Nephron progenitor cell (in vitro differentiated cells): ENCODE results near the gene MTO1.
A peak's percentile ranks its signal among the peaks of the same experiment; 100 is the strongest.

ENCODE experiments used
- DNase-seq: peaks from one replicate; pipeline ENCODE4 v3.0.0; 2021
- H3K27ac Mint-ChIP-seq: 2 replicates; pipeline ENCODE4 v1.8.0; 2021; ENCODE audit warnings: mild to moderate bottlenecking, moderate library complexity, mixed read lengths
- H3K27me3 Mint-ChIP-seq: 2 replicates; pipeline ENCODE4 v1.8.0; 2021; ENCODE audit warnings: mild to moderate bottlenecking, low read depth, mixed read lengths; ENCODE audit not compliant: poor library complexity
- H3K36me3 Mint-ChIP-seq: 2 replicates; pipeline ENCODE4 v1.8.0; 2021; ENCODE audit warnings: low read depth, mixed read lengths
- H3K4me1 Mint-ChIP-seq: 2 replicates; pipeline ENCODE4 v1.8.0; 2021; ENCODE audit warnings: mixed read lengths
- H3K4me3 Mint-ChIP-seq: 2 replicates; pipeline ENCODE4 v1.8.0; 2021; ENCODE audit warnings: mild to moderate bottlenecking, moderate library complexity, mixed read lengths
- H3K9me3 Mint-ChIP-seq: 2 replicates; pipeline ENCODE4 v1.8.0; 2021; ENCODE audit warnings: mild to moderate bottlenecking, moderate library complexity, mixed read lengths
- TF ChIP-seq, protein P1 (sequence below): fragments of 200-600 bp; sonication (generic); IDR thresholded peaks from 2 replicates; pipeline ENCODE4 v1.5.0; 2021; ENCODE audit warnings: antibody characterized with exemption

Gene MTO1

DNA sequence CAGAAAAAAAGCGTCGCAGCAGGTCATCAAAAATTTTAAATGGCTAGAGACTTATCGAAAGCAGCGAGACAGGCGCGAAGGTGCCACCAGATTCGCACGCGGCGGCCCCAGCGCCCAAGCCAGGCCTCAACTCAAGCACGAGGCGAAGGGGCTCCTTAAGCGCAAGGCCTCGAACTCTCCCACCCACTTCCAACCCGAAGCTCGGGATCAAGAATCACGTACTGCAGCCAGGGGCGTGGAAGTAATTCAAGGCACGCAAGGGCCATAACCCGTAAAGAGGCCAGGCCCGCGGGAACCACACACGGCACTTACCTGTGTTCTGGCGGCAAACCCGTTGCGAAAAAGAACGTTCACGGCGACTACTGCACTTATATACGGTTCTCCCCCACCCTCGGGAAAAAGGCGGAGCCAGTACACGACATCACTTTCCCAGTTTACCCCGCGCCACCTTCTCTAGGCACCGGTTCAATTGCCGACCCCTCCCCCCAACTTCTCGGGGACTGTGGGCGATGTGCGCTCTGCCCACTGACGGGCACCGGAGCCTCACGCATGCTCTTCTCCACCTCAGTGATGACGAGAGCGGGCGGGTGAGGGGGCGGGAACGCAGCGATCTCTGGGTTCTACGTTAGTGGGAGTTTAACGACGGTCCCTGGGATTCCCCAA is 59.3 kb downstream of the MTO1 start, which contains the start of gene EEF1A1:
EEF1A1 (minus strand) TSS at position 345 of the 663 bp plus-strand sequence. CDS start 1,006 bp downstream, outside the sequence.
- H3K27ac Mint-ChIP-seq = peak within 1 kb of the TSS; percentile 100
- no peaks in the 10 kb centered on the region for H3K27me3 Mint-ChIP-seq
- TF ChIP-seq, protein P1, sequence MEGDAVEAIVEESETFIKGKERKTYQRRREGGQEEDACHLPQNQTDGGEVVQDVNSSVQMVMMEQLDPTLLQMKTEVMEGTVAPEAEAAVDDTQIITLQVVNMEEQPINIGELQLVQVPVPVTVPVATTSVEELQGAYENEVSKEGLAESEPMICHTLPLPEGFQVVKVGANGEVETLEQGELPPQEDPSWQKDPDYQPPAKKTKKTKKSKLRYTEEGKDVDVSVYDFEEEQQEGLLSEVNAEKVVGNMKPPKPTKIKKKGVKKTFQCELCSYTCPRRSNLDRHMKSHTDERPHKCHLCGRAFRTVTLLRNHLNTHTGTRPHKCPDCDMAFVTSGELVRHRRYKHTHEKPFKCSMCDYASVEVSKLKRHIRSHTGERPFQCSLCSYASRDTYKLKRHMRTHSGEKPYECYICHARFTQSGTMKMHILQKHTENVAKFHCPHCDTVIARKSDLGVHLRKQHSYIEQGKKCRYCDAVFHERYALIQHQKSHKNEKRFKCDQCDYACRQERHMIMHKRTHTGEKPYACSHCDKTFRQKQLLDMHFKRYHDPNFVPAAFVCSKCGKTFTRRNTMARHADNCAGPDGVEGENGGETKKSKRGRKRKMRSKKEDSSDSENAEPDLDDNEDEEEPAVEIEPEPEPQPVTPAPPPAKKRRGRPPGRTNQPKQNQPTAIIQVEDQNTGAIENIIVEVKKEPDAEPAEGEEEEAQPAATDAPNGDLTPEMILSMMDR = no peak
- DNase-seq = peak; percentile 97
- H3K4me1 Mint-ChIP-seq = peaks cover 41% of the 10 kb centered on the region
- H3K4me3 Mint-ChIP-seq = peak within 1 kb of the TSS; percentile 99
- peaks cover 46% of the 10 kb centered on the region for H3K36me3 Mint-ChIP-seq
- H3K9me3 Mint-ChIP-seq = peaks cover 3% of the 10 kb centered on the region

- Mint-ChIP-seq H3K4me3 (peak overlapping the region; percentile 99), H3K9me3 (peaks cover 3% of the 10 kb centered on the region), H3K27me3 (no peaks in the 10 kb centered on the region), H3K4me1 (peaks cover 39% of the 10 kb centered on the region), H3K27ac (peak overlapping the region; percentile 100), H3K36me3 (peaks cover 39% of the 10 kb centered on the region)
- TF ChIP-seq, protein P1 = no peak
- peak; percentile 75 for DNase-seq
Observed at GRCh38 chr6:73521351-73521985, 59.9 kb downstream of the MTO1 start.

DNA sequence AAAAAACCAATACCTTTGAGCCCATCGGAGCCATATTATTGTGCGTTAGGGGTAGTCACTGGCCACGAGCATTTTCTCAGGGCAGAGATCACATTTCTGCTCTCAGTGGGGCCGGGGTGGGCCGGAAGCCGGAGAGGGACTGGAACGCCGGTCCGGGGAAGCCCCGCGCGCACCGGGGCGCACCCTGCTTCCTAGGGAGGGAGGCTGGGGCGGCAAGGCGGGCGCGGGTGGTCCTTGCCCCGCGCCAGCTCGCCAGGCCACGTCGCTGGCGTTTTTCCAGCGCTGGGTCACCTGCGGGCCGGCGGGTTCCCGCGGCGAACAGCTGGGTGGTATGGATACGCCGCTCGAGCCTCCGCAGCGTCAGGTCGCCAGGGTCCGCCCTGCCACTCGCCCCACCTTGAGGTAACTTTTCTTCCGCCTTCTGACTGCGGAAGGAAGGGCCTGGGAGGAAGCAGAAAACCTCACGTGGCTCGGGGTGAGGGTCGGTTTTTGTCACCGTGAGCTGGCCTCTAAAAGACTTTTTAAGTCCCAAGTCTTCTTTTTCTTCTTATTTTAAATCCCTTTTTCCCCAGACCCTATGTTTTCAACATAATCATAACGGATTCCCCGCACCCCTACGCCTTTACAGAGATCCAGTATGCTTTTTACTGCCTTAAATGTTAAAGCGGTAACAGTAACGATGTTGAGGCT is 62.0 kb downstream of the MTO1 start:
- Mint-ChIP-seq H3K27ac (no peak overlapping the region), H3K36me3 (peaks cover 24% of the 10 kb centered on the region), H3K4me3 (peak overlapping the region; percentile 52), H3K9me3 (peaks cover 3% of the 10 kb centered on the region), H3K4me1 (peaks cover 22% of the 10 kb centered on the region), H3K27me3 (peaks cover 4% of the 10 kb centered on the region)
- TF ChIP-seq, protein P1 = no peak
- no peak for DNase-seq

DNA sequence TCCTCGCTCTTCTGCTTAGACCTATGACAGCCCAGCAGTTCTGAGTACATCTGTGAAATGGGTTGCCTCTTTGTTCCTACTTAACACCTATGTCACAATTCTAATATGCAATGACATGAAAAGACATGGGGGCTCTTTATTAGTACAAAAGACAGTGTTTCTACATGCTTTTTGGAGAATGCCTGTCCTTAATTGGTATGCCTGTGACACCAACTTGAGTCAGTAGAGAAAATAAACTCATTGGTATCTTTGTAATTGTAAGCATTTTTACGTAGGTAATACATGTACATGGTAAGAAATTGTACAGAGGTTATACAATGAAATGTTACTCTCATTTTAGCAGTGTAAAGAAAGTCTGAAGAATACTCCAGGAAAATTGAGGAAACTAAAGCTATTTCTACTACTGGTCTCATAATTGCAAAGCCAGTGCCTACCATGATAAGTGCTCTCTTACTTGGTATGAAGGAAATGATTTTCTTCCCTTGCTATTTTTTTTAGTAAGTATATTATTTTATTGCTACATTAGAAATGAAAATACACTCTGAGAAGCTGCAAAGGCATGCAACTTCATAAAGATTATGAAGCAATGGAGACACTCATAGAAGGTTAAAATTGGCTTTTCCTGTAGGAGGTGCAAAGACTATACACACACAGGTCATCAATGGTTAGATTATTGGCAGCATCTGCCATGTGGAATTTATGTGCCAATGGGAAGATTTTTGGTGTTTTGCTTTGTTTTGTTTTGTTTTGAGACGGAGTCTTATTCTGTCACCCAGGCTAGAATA is 64.2 kb downstream of the MTO1 start:
- no peak overlapping the region for H3K27ac Mint-ChIP-seq
- peaks cover 3% of the 10 kb centered on the region for H3K9me3 Mint-ChIP-seq
- peaks cover 13% of the 10 kb centered on the region for H3K27me3 Mint-ChIP-seq
- no peak for DNase-seq
- peaks cover 7% of the 10 kb centered on the region for H3K4me1 Mint-ChIP-seq
- peaks cover 2% of the 10 kb centered on the region for H3K36me3 Mint-ChIP-seq
- no peak overlapping the region for H3K4me3 Mint-ChIP-seq
- TF ChIP-seq, protein P1 = no peak

DNA sequence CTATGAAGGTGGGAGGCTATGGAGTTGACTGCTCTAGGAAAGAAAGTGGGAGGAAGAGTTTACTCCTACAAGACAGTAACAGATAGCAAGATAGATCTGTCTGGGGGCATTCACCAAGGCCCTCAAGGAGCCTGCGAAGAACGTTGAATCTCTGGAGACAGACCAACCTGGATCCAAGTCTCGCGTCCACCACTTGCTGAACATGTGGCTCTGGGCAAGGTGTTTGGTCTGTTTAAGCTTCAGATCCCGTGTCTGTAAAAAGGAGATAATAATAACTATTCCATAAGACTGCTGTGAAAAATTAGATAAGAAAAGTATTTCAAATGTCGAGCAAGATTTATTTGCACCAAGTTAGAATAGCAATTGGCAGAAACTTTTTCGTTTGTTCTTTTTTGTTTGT is 67.4 kb downstream of the MTO1 start:
- no peak overlapping the region for H3K27ac Mint-ChIP-seq
- no peaks in the 10 kb centered on the region for H3K36me3 Mint-ChIP-seq
- no peak overlapping the region for H3K4me3 Mint-ChIP-seq
- TF ChIP-seq, protein P1 = no peak
- no peaks in the 10 kb centered on the region for H3K4me1 Mint-ChIP-seq
- H3K9me3 Mint-ChIP-seq = peaks cover 1% of the 10 kb centered on the region
- H3K27me3 Mint-ChIP-seq = peaks cover 13% of the 10 kb centered on the region
- no peak for DNase-seq
